HCT116 (cell line): ENCODE data around the gene SPSB1.

ENCODE experiments used
- ELF1 ChIP-seq: IDR thresholded peaks from 2 replicates; pipeline ENCODE4 v1.6.1; 2012; ENCODE audit warnings: low read depth, borderline replicate concordance
- YY1 ChIP-seq: IDR thresholded peaks from 2 replicates; pipeline ENCODE4 v1.6.1; 2011; ENCODE audit warnings: low read length, low read depth, moderate library complexity, mild to moderate bottlenecking; ENCODE audit not compliant: insufficient replicate concordance; ENCODE audit errors: extremely low read depth

- TF ChIP-seq ELF1 (no peak), YY1 (no peak)
These were observed 107.1 kb downstream of the SPSB1 start for GRCh38 chr1:9399510-9400424.
